GM23338 (cell line): ENCODE results near the gene SLC16A5. TPM values are rescaled to one million over a fixed set of nuclear protein-coding genes. Genes with fewer than 3 reads are reported as not detected.
A peak's percentile ranks its signal among the peaks of the same experiment; 100 is the strongest.

Experiments
- ATAC-seq: fragments of 200-7000 bp; cut with Tn5 transposase; 3 replicates; pipeline ENCODE4 v1.9.1; 2020
- DNase-seq: peaks from one replicate; pipeline ENCODE4 v3.0.0-alpha.2; 2015; ENCODE audit warnings: low spot score
- H2AFZ ChIP-seq: fragments of 200-600 bp; sonication (generic); 2 replicates; pipeline ENCODE4 v1.8.0; 2016; ENCODE audit warnings: antibody characterized with exemption, mild to moderate bottlenecking, moderate library complexity
- H3F3A ChIP-seq: fragments of 200-600 bp; sonication (generic); replicated peaks from 2 replicates; pipeline ENCODE4 v1.8.0; 2017; ENCODE audit warnings: antibody characterized with exemption, mixed run types, low read depth
- H3K27ac ChIP-seq: fragments of 200-600 bp; sonication (generic); 2 replicates; pipeline ENCODE4 v1.6.1; 2016; ENCODE audit warnings: low read depth
- H3K27me3 ChIP-seq: fragments of 200-600 bp; sonication (generic); 2 replicates; pipeline ENCODE4 v1.8.0; 2016; ENCODE audit warnings: mild to moderate bottlenecking, mixed run types, moderate library complexity; ENCODE audit not compliant: insufficient read depth
- H3K36me3 ChIP-seq: fragments of 200-600 bp; sonication (generic); 2 replicates; pipeline ENCODE4 v1.8.0; 2016; ENCODE audit warnings: mild to moderate bottlenecking; ENCODE audit not compliant: insufficient read depth
- H3K4me1 ChIP-seq: fragments of 200-600 bp; sonication (generic); 2 replicates; pipeline ENCODE4 v1.8.0; 2016; ENCODE audit warnings: mild to moderate bottlenecking, moderate library complexity; ENCODE audit not compliant: insufficient read depth
- H3K4me2 ChIP-seq: fragments of 200-600 bp; sonication (generic); 2 replicates; pipeline ENCODE4 v1.7.1; 2017; ENCODE audit warnings: mixed run types
- H3K4me3 ChIP-seq: fragments of 200-600 bp; sonication (generic); 2 replicates; pipeline ENCODE4 v1.6.1; 2016; ENCODE audit warnings: mixed run types
- H3K79me2 ChIP-seq: fragments of 200-600 bp; sonication (generic); replicated peaks from 2 replicates; pipeline ENCODE4 v1.8.0; 2017; ENCODE audit warnings: mild to moderate bottlenecking; ENCODE audit not compliant: insufficient read depth
- H3K9me2 ChIP-seq: fragments of 200-600 bp; sonication (generic); 2 replicates; pipeline ENCODE4 v1.8.0; 2017; ENCODE audit not compliant: insufficient read depth
- H4K20me1 ChIP-seq: fragments of 200-600 bp; sonication (generic); replicated peaks from 2 replicates; pipeline ENCODE4 v1.8.0; 2017; ENCODE audit warnings: mild to moderate bottlenecking; ENCODE audit not compliant: insufficient read depth
- H3K27ac Mint-ChIP-seq: 2 replicates; pipeline ENCODE4 v1.8.0; 2020; ENCODE audit warnings: inconsistent platforms, mild to moderate bottlenecking, moderate library complexity, mixed read lengths
- H3K27me3 Mint-ChIP-seq: 3 replicates; pipeline ENCODE4 v1.8.0; 2022; ENCODE audit warnings: low read depth, mild to moderate bottlenecking, moderate library complexity, mixed read lengths, inconsistent platforms; ENCODE audit not compliant: insufficient read depth, poor library complexity
- H3K36me3 Mint-ChIP-seq: 3 replicates; pipeline ENCODE4 v1.8.0; 2021; ENCODE audit warnings: low read depth, mild to moderate bottlenecking, inconsistent platforms, moderate library complexity, mixed read lengths
- H3K4me1 Mint-ChIP-seq: 3 replicates; pipeline ENCODE4 v1.8.0; 2020; ENCODE audit warnings: mild to moderate bottlenecking, inconsistent platforms, mixed read lengths
- H3K4me3 Mint-ChIP-seq: 3 replicates; pipeline ENCODE4 v1.8.0; 2021; ENCODE audit warnings: moderate library complexity, mild to moderate bottlenecking, inconsistent platforms, mixed read lengths
- H3K9me3 Mint-ChIP-seq: 3 replicates; pipeline ENCODE4 v1.8.0; 2020; ENCODE audit warnings: moderate library complexity, mild to moderate bottlenecking, inconsistent platforms, mixed read lengths
- CREB1 ChIP-seq: fragments of 250-450 bp; sonication (Bioruptor Pico); IDR thresholded peaks from 2 replicates; pipeline ENCODE4 v1.5.0; 2020; ENCODE audit warnings: low read depth, mild to moderate bottlenecking, moderate library complexity
- EZH2 ChIP-seq: fragments of 200-600 bp; sonication (generic); IDR thresholded peaks from one replicate; pipeline ENCODE4 v1.8.0; 2017; ENCODE audit warnings: antibody characterized with exemption, mild to moderate bottlenecking, low read depth; ENCODE audit not compliant: unreplicated experiment
- EZH2phosphoT487 ChIP-seq: fragments of 200-600 bp; sonication (generic); IDR thresholded peaks from one replicate; pipeline ENCODE4 v1.8.1; 2018; ENCODE audit warnings: antibody characterized with exemption; ENCODE audit not compliant: unreplicated experiment
- JUNB ChIP-seq: IDR thresholded peaks from one replicate; pipeline ENCODE4 v1.6.1; 2016; ENCODE audit warnings: antibody characterized with exemption; ENCODE audit not compliant: unreplicated experiment
- STAT1 ChIP-seq: IDR thresholded peaks from one replicate; pipeline ENCODE4 v1.6.1; 2016; ENCODE audit warnings: antibody characterized with exemption; ENCODE audit not compliant: unreplicated experiment
- ZNF331 ChIP-seq: fragments of 250-450 bp; sonication (Bioruptor Pico); IDR thresholded peaks from 2 replicates; pipeline ENCODE4 v1.5.0; 2020; ENCODE audit warnings: low read depth, mild to moderate bottlenecking, moderate library complexity
- polyA plus RNA-seq: library from polyadenylated mRNA; unstranded; fragments of >200 nt; fragmentation: Nextera tagmentation; extraction: Ambion mirVana; gene quantifications from 2 replicates; pipeline ENCODE4 v1.2.1, GENCODE V29; 2016
- total RNA-seq: library from RNA; depleted of rRNA; stranded (reverse); fragments of >200 nt; shearing (Covaris generic); gene quantifications from 2 replicates; pipeline ENCODE4 v1.2.3, GENCODE V29; 2014
- TF ChIP-seq, protein P1 (sequence below): fragments of 250-450 bp; sonication (Bioruptor Pico); IDR thresholded peaks from 2 replicates; pipeline ENCODE4 v1.5.0; 2020; ENCODE audit warnings: mild to moderate bottlenecking, moderate library complexity
- TF ChIP-seq, protein P2 (sequence below): IDR thresholded peaks from 2 replicates; pipeline ENCODE4 v1.6.1; 2016; ENCODE audit warnings: antibody characterized with exemption

The SLC16A5 gene
- total and polyA plus RNA-seq, 2 experiments from 2014 or later: 7.3 to 40.0 TPM

DNA sequence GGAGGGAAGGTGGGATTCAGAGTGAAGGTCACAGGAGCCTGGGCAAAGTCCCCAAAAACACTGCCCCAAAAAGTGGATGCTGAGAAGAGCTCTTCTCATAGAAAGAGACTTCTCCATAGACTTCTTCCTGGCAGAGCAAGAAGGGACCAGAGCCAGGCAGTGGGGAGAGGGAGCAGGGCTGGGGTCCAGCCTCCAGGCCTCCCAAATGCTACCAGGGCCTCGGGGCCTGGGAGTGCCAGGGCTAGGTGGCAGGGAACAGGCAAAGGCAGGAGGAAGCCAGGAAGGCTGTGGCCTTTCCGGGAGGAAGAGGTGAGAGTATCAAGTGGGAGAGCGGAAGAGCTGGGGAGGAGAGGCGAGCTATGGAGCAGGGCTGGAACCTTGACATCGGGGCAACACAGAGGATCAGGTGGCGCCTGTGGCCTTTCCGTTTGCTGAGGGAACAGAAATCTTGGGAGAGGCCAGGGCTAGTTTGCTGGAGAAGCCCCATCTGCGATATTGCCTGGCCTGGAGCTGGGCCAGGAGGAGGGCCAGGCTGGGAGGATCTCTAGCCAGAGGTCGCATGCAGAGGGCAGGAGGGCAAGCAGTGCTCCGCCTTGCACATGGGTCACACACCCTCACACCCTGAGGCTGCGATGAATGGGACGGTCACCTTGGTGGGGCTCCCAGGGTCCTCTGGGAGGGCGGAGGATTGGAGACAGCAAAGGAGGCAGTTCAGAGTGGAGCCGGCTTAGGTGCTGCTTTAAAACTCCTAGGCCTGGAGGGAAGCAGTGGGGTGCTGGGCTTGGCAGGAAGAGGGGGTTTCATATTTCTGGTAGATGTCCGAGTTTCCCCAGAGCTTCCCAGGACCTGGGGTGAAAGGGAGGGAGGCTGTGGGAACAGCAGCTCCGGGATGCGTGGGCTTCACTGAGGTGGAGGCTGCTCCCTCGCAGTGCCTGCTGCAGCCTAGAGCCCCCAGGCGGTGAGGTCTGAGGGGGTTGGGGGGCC lies 3.4 kb downstream of the SLC16A5 start:
- Histone ChIP-seq H3F3A (peaks cover 39% of the 10 kb centered on the region), H3K4me2 (peak overlapping the region; percentile 59), H3K4me3 (peak overlapping the region; percentile 23; the same call in 1 of the 2 replicates), H2AFZ (no peak overlapping the region), H3K79me2 (peaks cover 11% of the 10 kb centered on the region), H3K4me1 (peaks cover 37% of the 10 kb centered on the region), H3K9me2 (no peaks in the 10 kb centered on the region), H3K27ac (peak overlapping the region; percentile 81), H3K36me3 (no peaks in the 10 kb centered on the region), H4K20me1 (no peaks in the 10 kb centered on the region; the same call in 1 of the 2 replicates), H3K27me3 (no peaks in the 10 kb centered on the region)
- Mint-ChIP-seq H3K27me3 (peaks cover 19% of the 10 kb centered on the region), H3K36me3 (peaks cover 4% of the 10 kb centered on the region; the same call in 2 of the 3 replicates), H3K9me3 (no peaks in the 10 kb centered on the region; the same call in 2 of the 3 replicates), H3K27ac (peak overlapping the region; percentile 62), H3K4me1 (peaks cover 50% of the 10 kb centered on the region), H3K4me3 (peak overlapping the region; percentile 23; the same call in 2 of the 3 replicates)
- no peak for ATAC-seq
- DNase-seq: no peak
- no peak for TF ChIP-seq ZNF331 (CRISPR knock-in tag)

DNA sequence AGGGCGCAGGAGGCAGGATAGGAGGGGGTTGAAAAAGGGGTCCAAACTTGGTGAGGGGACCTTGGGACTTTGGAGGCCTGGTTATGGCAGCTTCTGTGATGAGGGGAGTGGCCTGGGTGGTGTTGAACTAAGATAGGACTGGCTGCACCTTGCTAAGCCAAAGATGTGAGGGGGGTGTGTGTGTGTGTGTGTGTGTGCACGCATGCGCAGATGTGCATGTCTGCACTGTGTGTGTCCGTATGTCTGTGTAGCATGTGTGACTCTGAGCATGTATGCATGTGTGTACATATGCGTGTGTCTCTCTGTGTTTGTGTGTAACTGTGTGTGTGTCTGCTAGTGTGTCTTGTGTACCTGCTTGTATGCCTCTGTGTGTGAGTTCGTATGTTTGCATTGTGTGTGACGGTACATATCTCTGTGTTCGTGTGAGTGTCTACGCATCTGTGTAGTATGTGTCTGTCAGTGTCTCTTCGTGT lies 4.1 kb downstream of the SLC16A5 start:
- H3K79me2 ChIP-seq: peaks cover 11% of the 10 kb centered on the region
- no peaks in the 10 kb centered on the region for H3K9me2 ChIP-seq
- peaks cover 4% of the 10 kb centered on the region; the same call in 2 of the 3 replicates for H3K36me3 Mint-ChIP-seq
- no peak for ATAC-seq
- peaks cover 30% of the 10 kb centered on the region for H3K4me1 ChIP-seq
- peak overlapping the region; percentile 59 for H3K4me2 ChIP-seq
- peak overlapping the region; percentile 23; the same call in 1 of the 2 replicates for H3K4me3 ChIP-seq
- H3K27ac Mint-ChIP-seq: peak overlapping the region; percentile 2; the same call in 1 of the 2 replicates
- peak overlapping the region; percentile 81; the same call in 1 of the 2 replicates for H3K27ac ChIP-seq
- H3K4me3 Mint-ChIP-seq: peak overlapping the region; percentile 1; the same call in 1 of the 3 replicates
- H3K27me3 Mint-ChIP-seq: peaks cover 21% of the 10 kb centered on the region
- H3K9me3 Mint-ChIP-seq: no peaks in the 10 kb centered on the region; the same call in 2 of the 3 replicates
- H3F3A ChIP-seq: peaks cover 32% of the 10 kb centered on the region
- H4K20me1 ChIP-seq: no peaks in the 10 kb centered on the region; the same call in 1 of the 2 replicates
- no peak for DNase-seq
- no peaks in the 10 kb centered on the region for H3K27me3 ChIP-seq
- H3K36me3 ChIP-seq: no peaks in the 10 kb centered on the region
- peaks cover 44% of the 10 kb centered on the region for H3K4me1 Mint-ChIP-seq
- no peak overlapping the region for H2AFZ ChIP-seq
- TF ChIP-seq STAT1 (no peak), EZH2phosphoT487 (no peak), JUNB (no peak), EZH2 (no peak), CREB1 (CRISPR knock-in tag) (no peak), ZNF331 (CRISPR knock-in tag) (no peak)
- TF ChIP-seq, protein P1, sequence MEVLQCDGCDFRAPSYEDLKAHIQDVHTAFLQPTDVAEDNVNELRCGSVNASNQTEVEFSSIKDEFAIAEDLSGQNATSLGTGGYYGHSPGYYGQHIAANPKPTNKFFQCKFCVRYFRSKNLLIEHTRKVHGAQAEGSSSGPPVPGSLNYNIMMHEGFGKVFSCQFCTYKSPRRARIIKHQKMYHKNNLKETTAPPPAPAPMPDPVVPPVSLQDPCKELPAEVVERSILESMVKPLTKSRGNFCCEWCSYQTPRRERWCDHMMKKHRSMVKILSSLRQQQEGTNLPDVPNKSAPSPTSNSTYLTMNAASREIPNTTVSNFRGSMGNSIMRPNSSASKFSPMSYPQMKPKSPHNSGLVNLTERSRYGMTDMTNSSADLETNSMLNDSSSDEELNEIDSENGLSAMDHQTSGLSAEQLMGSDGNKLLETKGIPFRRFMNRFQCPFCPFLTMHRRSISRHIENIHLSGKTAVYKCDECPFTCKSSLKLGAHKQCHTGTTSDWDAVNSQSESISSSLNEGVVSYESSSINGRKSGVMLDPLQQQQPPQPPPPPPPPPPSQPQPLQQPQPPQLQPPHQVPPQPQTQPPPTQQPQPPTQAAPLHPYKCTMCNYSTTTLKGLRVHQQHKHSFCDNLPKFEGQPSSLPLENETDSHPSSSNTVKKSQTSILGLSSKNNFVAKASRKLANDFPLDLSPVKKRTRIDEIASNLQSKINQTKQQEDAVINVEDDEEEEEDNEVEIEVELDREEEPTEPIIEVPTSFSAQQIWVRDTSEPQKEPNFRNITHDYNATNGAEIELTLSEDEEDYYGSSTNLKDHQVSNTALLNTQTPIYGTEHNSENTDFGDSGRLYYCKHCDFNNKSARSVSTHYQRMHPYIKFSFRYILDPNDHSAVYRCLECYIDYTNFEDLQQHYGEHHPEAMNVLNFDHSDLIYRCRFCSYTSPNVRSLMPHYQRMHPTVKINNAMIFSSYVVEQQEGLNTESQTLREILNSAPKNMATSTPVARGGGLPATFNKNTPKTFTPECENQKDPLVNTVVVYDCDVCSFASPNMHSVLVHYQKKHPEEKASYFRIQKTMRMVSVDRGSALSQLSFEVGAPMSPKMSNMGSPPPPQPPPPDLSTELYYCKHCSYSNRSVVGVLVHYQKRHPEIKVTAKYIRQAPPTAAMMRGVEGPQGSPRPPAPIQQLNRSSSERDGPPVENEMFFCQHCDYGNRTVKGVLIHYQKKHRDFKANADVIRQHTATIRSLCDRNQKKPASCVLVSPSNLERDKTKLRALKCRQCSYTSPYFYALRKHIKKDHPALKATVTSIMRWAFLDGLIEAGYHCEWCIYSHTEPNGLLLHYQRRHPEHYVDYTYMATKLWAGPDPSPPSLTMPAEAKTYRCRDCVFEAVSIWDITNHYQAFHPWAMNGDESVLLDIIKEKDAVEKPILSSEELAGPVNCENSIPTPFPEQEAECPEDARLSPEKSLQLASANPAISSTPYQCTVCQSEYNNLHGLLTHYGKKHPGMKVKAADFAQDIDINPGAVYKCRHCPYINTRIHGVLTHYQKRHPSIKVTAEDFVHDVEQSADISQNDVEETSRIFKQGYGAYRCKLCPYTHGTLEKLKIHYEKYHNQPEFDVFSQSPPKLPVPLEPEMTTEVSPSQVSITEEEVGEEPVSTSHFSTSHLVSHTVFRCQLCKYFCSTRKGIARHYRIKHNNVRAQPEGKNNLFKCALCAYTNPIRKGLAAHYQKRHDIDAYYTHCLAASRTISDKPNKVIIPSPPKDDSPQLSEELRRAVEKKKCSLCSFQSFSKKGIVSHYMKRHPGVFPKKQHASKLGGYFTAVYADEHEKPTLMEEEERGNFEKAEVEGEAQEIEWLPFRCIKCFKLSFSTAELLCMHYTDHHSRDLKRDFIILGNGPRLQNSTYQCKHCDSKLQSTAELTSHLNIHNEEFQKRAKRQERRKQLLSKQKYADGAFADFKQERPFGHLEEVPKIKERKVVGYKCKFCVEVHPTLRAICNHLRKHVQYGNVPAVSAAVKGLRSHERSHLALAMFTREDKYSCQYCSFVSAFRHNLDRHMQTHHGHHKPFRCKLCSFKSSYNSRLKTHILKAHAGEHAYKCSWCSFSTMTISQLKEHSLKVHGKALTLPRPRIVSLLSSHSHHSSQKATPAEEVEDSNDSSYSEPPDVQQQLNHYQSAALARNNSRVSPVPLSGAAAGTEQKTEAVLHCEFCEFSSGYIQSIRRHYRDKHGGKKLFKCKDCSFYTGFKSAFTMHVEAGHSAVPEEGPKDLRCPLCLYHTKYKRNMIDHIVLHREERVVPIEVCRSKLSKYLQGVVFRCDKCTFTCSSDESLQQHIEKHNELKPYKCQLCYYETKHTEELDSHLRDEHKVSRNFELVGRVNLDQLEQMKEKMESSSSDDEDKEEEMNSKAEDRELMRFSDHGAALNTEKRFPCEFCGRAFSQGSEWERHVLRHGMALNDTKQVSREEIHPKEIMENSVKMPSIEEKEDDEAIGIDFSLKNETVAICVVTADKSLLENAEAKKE (CRISPR knock-in tag): no peak
- TF ChIP-seq, protein P2, sequence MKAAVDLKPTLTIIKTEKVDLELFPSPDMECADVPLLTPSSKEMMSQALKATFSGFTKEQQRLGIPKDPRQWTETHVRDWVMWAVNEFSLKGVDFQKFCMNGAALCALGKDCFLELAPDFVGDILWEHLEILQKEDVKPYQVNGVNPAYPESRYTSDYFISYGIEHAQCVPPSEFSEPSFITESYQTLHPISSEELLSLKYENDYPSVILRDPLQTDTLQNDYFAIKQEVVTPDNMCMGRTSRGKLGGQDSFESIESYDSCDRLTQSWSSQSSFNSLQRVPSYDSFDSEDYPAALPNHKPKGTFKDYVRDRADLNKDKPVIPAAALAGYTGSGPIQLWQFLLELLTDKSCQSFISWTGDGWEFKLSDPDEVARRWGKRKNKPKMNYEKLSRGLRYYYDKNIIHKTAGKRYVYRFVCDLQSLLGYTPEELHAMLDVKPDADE: no peak
